Osteoblast (primary cell): Measurements from ENCODE around the gene THEM5. TPM values are rescaled to one million over a fixed set of nuclear protein-coding genes. Genes with fewer than 3 reads are reported as not detected.
"Not testable (repeated sequence)": the region's sequence is repeated elsewhere in the genome, so short reads cannot be mapped to it uniquely, and the experiment has no call there.

Experiments
- DNase-seq: peaks from one replicate; pipeline ENCODE4 v3.0.0; 2011; ENCODE audit warnings: low spot score, mixed read lengths; ENCODE audit not compliant: insufficient read length; ENCODE audit errors: missing footprints
- H2AFZ ChIP-seq: 2 replicates; pipeline ENCODE4 v1.6.0; 2011; ENCODE audit warnings: mild to moderate bottlenecking, low read length
- H3K27ac ChIP-seq: 2 replicates; pipeline ENCODE4 v1.5.1; 2011; ENCODE audit warnings: mild to moderate bottlenecking, low read depth, low read length, moderate library complexity
- H3K27me3 ChIP-seq: 2 replicates; pipeline ENCODE4 v1.6.0; 2012; ENCODE audit warnings: mild to moderate bottlenecking, control low read depth, inconsistent platforms, low read length, moderate library complexity; ENCODE audit not compliant: insufficient read depth
- H3K36me3 ChIP-seq: 2 replicates; pipeline ENCODE4 v1.5.1; 2011; ENCODE audit warnings: mild to moderate bottlenecking, low read length, control low read depth, moderate library complexity; ENCODE audit not compliant: insufficient read depth
- H3K4me1 ChIP-seq: 2 replicates; pipeline ENCODE4 v1.5.1; 2011; ENCODE audit warnings: mild to moderate bottlenecking, low read length, control low read depth, moderate library complexity; ENCODE audit not compliant: insufficient read depth
- H3K4me2 ChIP-seq: 2 replicates; pipeline ENCODE4 v1.6.0; 2011; ENCODE audit warnings: mild to moderate bottlenecking, low read length; ENCODE audit not compliant: insufficient read depth
- H3K4me3 ChIP-seq: fragments of 200-600 bp; sonication (generic); 3 replicates; pipeline ENCODE4 v1.5.1; 2012; ENCODE audit warnings: mild to moderate bottlenecking, low read length, inconsistent platforms; ENCODE audit not compliant: insufficient read depth
- H3K79me2 ChIP-seq: 2 replicates; pipeline ENCODE4 v1.6.0; 2012; ENCODE audit warnings: mild to moderate bottlenecking, low read length, control low read depth, inconsistent platforms; ENCODE audit not compliant: insufficient read depth
- H3K9me3 ChIP-seq: 2 replicates; pipeline ENCODE4 v1.5.1; 2011; ENCODE audit warnings: low read depth, low read length, control low read depth
- H4K20me1 ChIP-seq: 2 replicates; pipeline ENCODE4 v1.6.0; 2012; ENCODE audit warnings: mild to moderate bottlenecking, low read length, control low read depth; ENCODE audit not compliant: insufficient read depth
- total RNA-seq: library from RNA; depleted of rRNA; stranded (reverse); fragments of >200 nt; gene quantifications from 2 replicates; pipeline ENCODE4 v1.2.3, GENCODE V29; 2012
- TF ChIP-seq, protein P1 (sequence below): IDR thresholded peaks from 2 replicates; pipeline ENCODE4 v1.5.1; 2011; ENCODE audit warnings: mild to moderate bottlenecking, low read depth, low read length, moderate library complexity; ENCODE audit errors: extremely low read depth

The THEM5 gene
- total RNA-seq, 1 donor: not detected

DNA sequence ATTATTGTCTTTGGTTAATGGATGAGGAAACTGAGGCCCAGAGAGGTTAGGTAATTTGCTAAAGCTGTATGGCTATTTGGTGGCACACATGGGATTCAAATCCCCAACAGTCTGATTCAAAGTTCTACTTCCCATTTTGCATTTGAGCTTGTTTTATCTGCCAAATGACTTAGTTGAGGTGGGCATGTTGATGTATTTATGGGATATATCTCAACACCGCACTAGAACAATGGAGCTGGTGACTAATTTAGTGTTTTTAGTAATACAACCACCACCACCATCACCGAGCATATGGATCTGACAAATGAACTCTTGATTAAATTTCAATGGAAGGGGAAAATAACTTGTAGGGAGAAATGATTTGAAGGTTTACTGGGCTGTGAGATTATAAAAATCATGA, 29.0 kb upstream of the THEM5 start:
- H3K4me3 ChIP-seq: no peak overlapping the region
- H3K9me3 ChIP-seq: no peaks in the 10 kb centered on the region
- no peak overlapping the region for H3K4me2 ChIP-seq
- no peak overlapping the region for H2AFZ ChIP-seq
- H3K27ac ChIP-seq: no peak overlapping the region
- peaks cover under 1% of the 10 kb centered on the region for H3K36me3 ChIP-seq
- TF ChIP-seq, protein P1, sequence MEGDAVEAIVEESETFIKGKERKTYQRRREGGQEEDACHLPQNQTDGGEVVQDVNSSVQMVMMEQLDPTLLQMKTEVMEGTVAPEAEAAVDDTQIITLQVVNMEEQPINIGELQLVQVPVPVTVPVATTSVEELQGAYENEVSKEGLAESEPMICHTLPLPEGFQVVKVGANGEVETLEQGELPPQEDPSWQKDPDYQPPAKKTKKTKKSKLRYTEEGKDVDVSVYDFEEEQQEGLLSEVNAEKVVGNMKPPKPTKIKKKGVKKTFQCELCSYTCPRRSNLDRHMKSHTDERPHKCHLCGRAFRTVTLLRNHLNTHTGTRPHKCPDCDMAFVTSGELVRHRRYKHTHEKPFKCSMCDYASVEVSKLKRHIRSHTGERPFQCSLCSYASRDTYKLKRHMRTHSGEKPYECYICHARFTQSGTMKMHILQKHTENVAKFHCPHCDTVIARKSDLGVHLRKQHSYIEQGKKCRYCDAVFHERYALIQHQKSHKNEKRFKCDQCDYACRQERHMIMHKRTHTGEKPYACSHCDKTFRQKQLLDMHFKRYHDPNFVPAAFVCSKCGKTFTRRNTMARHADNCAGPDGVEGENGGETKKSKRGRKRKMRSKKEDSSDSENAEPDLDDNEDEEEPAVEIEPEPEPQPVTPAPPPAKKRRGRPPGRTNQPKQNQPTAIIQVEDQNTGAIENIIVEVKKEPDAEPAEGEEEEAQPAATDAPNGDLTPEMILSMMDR: no peak
- no peaks in the 10 kb centered on the region for H3K4me1 ChIP-seq
- no peaks in the 10 kb centered on the region for H3K27me3 ChIP-seq
- H3K79me2 ChIP-seq: no peaks in the 10 kb centered on the region
- no peaks in the 10 kb centered on the region for H4K20me1 ChIP-seq
- DNase-seq: no peak

- TF ChIP-seq, protein P1: peak; percentile 22
- Histone ChIP-seq H3K4me1 (no peaks in the 10 kb centered on the region), H3K4me3 (no peak overlapping the region), H2AFZ (no peak overlapping the region), H3K36me3 (no peaks in the 10 kb centered on the region), H3K27ac (no peak overlapping the region), H4K20me1 (no peaks in the 10 kb centered on the region), H3K9me3 (no peaks in the 10 kb centered on the region), H3K27me3 (no peaks in the 10 kb centered on the region), H3K4me2 (no peak overlapping the region), H3K79me2 (no peaks in the 10 kb centered on the region)
- DNase-seq: no peak
These were observed 28.0 kb upstream of the THEM5 start for GRCh38 chr1:151881479-151881878.

- TF ChIP-seq, protein P1: no peak
- H3K27me3 ChIP-seq: no peaks in the 10 kb centered on the region
- H3K79me2 ChIP-seq: no peaks in the 10 kb centered on the region
- no peak for DNase-seq
- H3K4me2 ChIP-seq: no peak overlapping the region
- no peak overlapping the region for H2AFZ ChIP-seq
- no peaks in the 10 kb centered on the region for H3K9me3 ChIP-seq
- H3K4me1 ChIP-seq: no peaks in the 10 kb centered on the region
- no peaks in the 10 kb centered on the region for H4K20me1 ChIP-seq
- H3K4me3 ChIP-seq: no peak overlapping the region
- H3K27ac ChIP-seq: no peak overlapping the region
- peaks cover 9% of the 10 kb centered on the region for H3K36me3 ChIP-seq
These were observed 22.0 kb upstream of the THEM5 start for GRCh38 chr1:151875419-151876097.

DNA sequence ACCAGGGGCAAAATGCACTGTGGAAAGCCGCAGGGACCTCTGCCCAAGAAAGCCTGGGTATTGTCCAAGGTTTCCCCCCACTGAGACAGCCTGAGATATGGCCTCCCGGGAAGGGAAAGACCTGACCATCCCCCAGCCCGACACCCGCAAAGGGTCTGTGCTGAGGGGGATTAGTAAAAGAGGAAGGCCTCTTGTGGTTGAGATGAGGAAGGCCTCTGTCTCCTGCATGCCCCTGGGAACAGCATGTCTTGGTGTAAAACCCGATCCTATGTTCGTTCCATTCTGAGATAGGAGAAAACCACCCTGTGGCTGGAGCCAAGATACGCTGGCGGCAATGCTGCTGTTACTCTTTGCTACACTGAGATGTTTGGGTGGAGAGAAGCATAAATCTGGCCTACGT, 19.3 kb upstream of the THEM5 start:
- not testable (repeated sequence) for H3K27ac ChIP-seq, H3K4me3 ChIP-seq, H3K4me2 ChIP-seq, H3K36me3 ChIP-seq, H3K9me3 ChIP-seq, H3K27me3 ChIP-seq, H3K79me2 ChIP-seq, DNase-seq, H4K20me1 ChIP-seq, H2AFZ ChIP-seq, H3K4me1 ChIP-seq
